ENCODE results near the gene UTP11.

GRCh38 chr1:38060498-38060897 lies 48.0 kb downstream of the UTP11 start:
- no peak for TF ChIP-seq PAX5 (IDR thresholded peaks at IDR 0.05; ENCODE audit: insufficient read depth, low read length, severe bottlenecking)
- no peak for TF ChIP-seq POLR2AphosphoS5 (IDR thresholded peaks at IDR 0.05; ENCODE audit: low read depth, low read length)
- no peak for TF ChIP-seq POLR2A (IDR thresholded peaks at IDR 0.05; ENCODE audit: low read depth, low read length)
- TF ChIP-seq TAF1 (IDR thresholded peaks at IDR 0.05; ENCODE audit: low read depth, low read length), result no peak
- no peak for TF ChIP-seq SPI1 (IDR thresholded peaks at IDR 0.05; ENCODE audit: low read depth, low read length)
